HCT116 (cell line): ENCODE results near the gene NUP210. TPM values are rescaled to one million over a fixed set of nuclear protein-coding genes. Genes with fewer than 3 reads are reported as not detected.

Source experiments
- ATAC-seq: fragments of 200-7000 bp; cut with Tn5 transposase; 2 replicates; pipeline ENCODE4 v1.9.1; 2020; ENCODE audit warnings: mild to moderate bottlenecking, moderate library complexity
- BruUV-seq: library from RNA; stranded (reverse); fragments of 400-500 nt; replicated peaks from 2 replicates; lab custom pipeline; 2021; lab: Mats Ljungman, UMichigan
- CTCF ChIA-PET: fragments of 300-600 bp; sonication (Branson Sonifier 250); formaldehyde crosslinking; loops from one replicate; lab custom pipeline; 2021; ENCODE audit warnings: antibody characterized with exemption; lab: Charles Lee
- POLR2A ChIA-PET: fragments of 300-600, 350-600 bp; sonication (Branson Sonifier 250); formaldehyde crosslinking; loops from one replicate; lab custom pipeline; 2021; ENCODE audit warnings: antibody characterized with exemption; lab: Charles Lee
- RAD21 ChIA-PET, 2 experiments: fragments of 300-600 bp; sonication (Branson Sonifier 250); formaldehyde crosslinking; loops; one replicate each; lab custom pipeline; 2023; ENCODE audit warnings: low total read pairs in 2 of 2; ENCODE audit not compliant: uncharacterized antibody in 2 of 2, unreplicated experiment in 2 of 2, low non-redundant PET in 1 of 2; lab: Charles Lee
- DNase-seq: peaks from one replicate; pipeline ENCODE4 v3.0.0-alpha.2; 2010; ENCODE audit warnings: low read depth, low spot score
- H2AFZ ChIP-seq: fragments of 200-600 bp; shearing (Covaris generic), sonication (generic); 2 replicates; pipeline ENCODE4 v1.6.1; 2017; ENCODE audit warnings: low read depth, mixed run types, mixed read lengths, antibody characterized with exemption, low read length; ENCODE audit not compliant: poor library complexity, severe bottlenecking
- H3K27ac ChIP-seq: 2 replicates; pipeline ENCODE4 v1.5.1; 2012; ENCODE audit warnings: low read depth, low read length
- H3K27me3 ChIP-seq: fragments of 200-600 bp; sonication (generic); 2 replicates; pipeline ENCODE4 v1.6.1; 2016; ENCODE audit warnings: mixed run types, low read length, mixed read lengths; ENCODE audit not compliant: insufficient read depth
- H3K36me3 ChIP-seq, 2 experiments: fragments of 200-500 bp in 1 of 2; fragments of 200-600 bp in 1 of 2; sonication (Bioruptor generic) in 1 of 2; sonication (generic) in 1 of 2; 2 replicates each; pipeline versions ENCODE4 v1.5.1 to v1.6.1; 2014 to 2016; ENCODE audit warnings: low read length in 2 of 2, inconsistent platforms in 1 of 2, mixed read lengths in 1 of 2, mixed run types in 1 of 2; ENCODE audit not compliant: insufficient read depth in 2 of 2, control insufficient read depth in 1 of 2
- H3K4me1 ChIP-seq, 2 experiments: fragments of 200-600 bp in 1 of 2; sonication (generic) in 1 of 2; 2 replicates each; pipeline versions ENCODE4 v1.5.1 to v1.6.1; 2012 to 2017; ENCODE audit warnings: low read length in 2 of 2, inconsistent platforms in 1 of 2, mild to moderate bottlenecking in 1 of 2, mixed read lengths in 1 of 2, mixed run types in 1 of 2, moderate library complexity in 1 of 2; ENCODE audit not compliant: insufficient read depth in 2 of 2, control insufficient read depth in 1 of 2
- H3K4me2 ChIP-seq: fragments of 200-600 bp; sonication (generic); 2 replicates; pipeline ENCODE4 v1.6.1; 2017; ENCODE audit warnings: mixed run types, low read length, mixed read lengths
- H3K4me3 ChIP-seq, 2 experiments: fragments of 200-600 bp in 1 of 2; sonication (generic) in 1 of 2; replicated peaks in 1 of 2; 2 replicates each; pipeline ENCODE4 v1.5.1; 2011 to 2016; ENCODE audit warnings: low read length in 2 of 2, control low read depth in 1 of 2, low read depth in 1 of 2, mild to moderate bottlenecking in 1 of 2, mixed read lengths in 1 of 2, mixed run types in 1 of 2
- H3K79me2 ChIP-seq: fragments of 200-600 bp; sonication (generic); 2 replicates; pipeline ENCODE4 v1.6.1; 2017; ENCODE audit warnings: mild to moderate bottlenecking, mixed run types, low read length, moderate library complexity, mixed read lengths; ENCODE audit not compliant: insufficient read depth
- H3K9ac ChIP-seq: fragments of 200-600 bp; sonication (generic); 2 replicates; pipeline ENCODE4 v1.6.1; 2016; ENCODE audit warnings: low read length, mixed read lengths
- H3K9me2 ChIP-seq: fragments of 200-600 bp; sonication (generic), shearing (Covaris generic); 2 replicates; pipeline ENCODE4 v1.6.1; 2017; ENCODE audit warnings: mixed run types, mild to moderate bottlenecking, moderate library complexity; ENCODE audit not compliant: insufficient read depth
- H3K9me3 ChIP-seq, 2 experiments: fragments of 200-500 bp in 1 of 2; fragments of 200-600 bp in 1 of 2; sonication (Bioruptor generic) in 1 of 2; sonication (generic) in 1 of 2; 2 replicates each; pipeline ENCODE4 v1.6.1; 2014 to 2017; ENCODE audit warnings: low read length in 2 of 2, mixed read lengths in 2 of 2, inconsistent platforms in 1 of 2, low read depth in 1 of 2, mild to moderate bottlenecking in 1 of 2, mixed run types in 1 of 2, moderate library complexity in 1 of 2; ENCODE audit not compliant: control insufficient read depth in 1 of 2, insufficient read depth in 1 of 2
- H4K20me1 ChIP-seq: fragments of 200-600 bp; sonication (generic), shearing (Covaris generic); 2 replicates; pipeline ENCODE4 v1.6.1; 2017; ENCODE audit warnings: mixed run types, mild to moderate bottlenecking, moderate library complexity; ENCODE audit not compliant: insufficient read depth
- CBX3 ChIP-seq: IDR thresholded peaks from 2 replicates; pipeline ENCODE4 v1.6.1; 2012; ENCODE audit warnings: low read depth
- CEBPB ChIP-seq: IDR thresholded peaks from 2 replicates; pipeline ENCODE4 v1.6.1; 2012; ENCODE audit warnings: low read depth
- EGR1 ChIP-seq: IDR thresholded peaks from 2 replicates; pipeline ENCODE4 v1.6.1; 2012; ENCODE audit warnings: low read depth
- ELF1 ChIP-seq: IDR thresholded peaks from 2 replicates; pipeline ENCODE4 v1.6.1; 2012; ENCODE audit warnings: low read depth, borderline replicate concordance
- EZH2phosphoT487 ChIP-seq: fragments of 200-600 bp; IDR thresholded peaks from 2 replicates; pipeline ENCODE4 v1.6.1; 2018; ENCODE audit warnings: antibody characterized with exemption, borderline replicate concordance
- JUND ChIP-seq: IDR thresholded peaks from 2 replicates; pipeline ENCODE4 v1.6.1; 2012
- RAD21 ChIP-seq: IDR thresholded peaks from 2 replicates; pipeline ENCODE4 v1.6.1; 2012; ENCODE audit warnings: low read depth, mild to moderate bottlenecking
- SIN3A ChIP-seq: IDR thresholded peaks from 2 replicates; pipeline ENCODE4 v1.6.1; 2012; ENCODE audit warnings: low read depth
- SP1 ChIP-seq: IDR thresholded peaks from 2 replicates; pipeline ENCODE4 v1.6.1; 2012; ENCODE audit warnings: low read depth
- YY1 ChIP-seq: IDR thresholded peaks from 2 replicates; pipeline ENCODE4 v1.6.1; 2011; ENCODE audit warnings: low read length, low read depth, moderate library complexity, mild to moderate bottlenecking; ENCODE audit not compliant: insufficient replicate concordance; ENCODE audit errors: extremely low read depth
- ZFX ChIP-seq: fragments of 450-650 bp; IDR thresholded peaks from 2 replicates; pipeline ENCODE4 v1.6.1; 2017
- ZNF274 ChIP-seq: fragments of 200-500 bp; sonication (Bioruptor generic); IDR thresholded peaks from 2 replicates; pipeline ENCODE4 v1.6.1; 2014; ENCODE audit warnings: mild to moderate bottlenecking, low read depth, low read length, inconsistent platforms
- intact Hi-C: fragments of 100-400 bp; cut with micrococcal nuclease; formaldehyde crosslinking; loops from 2 replicates; pipeline ENCODE4 v1.10.0; 2022
- total RNA-seq: library from RNA; stranded (reverse); gene quantifications from one replicate; pipeline ENCODE4 v1.2.1, GENCODE V29; 2021; ENCODE audit not compliant: unreplicated experiment
- TF ChIP-seq, protein P1 (sequence below): IDR thresholded peaks from 2 replicates; pipeline ENCODE4 v1.6.1; 2012
- TF ChIP-seq, protein P2 (sequence below): IDR thresholded peaks from 2 replicates; pipeline ENCODE4 v1.6.1; 2012
- TF ChIP-seq, protein P3 (sequence below): IDR thresholded peaks from 2 replicates; pipeline ENCODE4 v1.6.1; 2011; ENCODE audit warnings: mild to moderate bottlenecking, low read length, moderate library complexity; ENCODE audit not compliant: insufficient replicate concordance; ENCODE audit errors: extremely low read depth
- TF ChIP-seq, protein P4 (sequence below): IDR thresholded peaks from 2 replicates; pipeline ENCODE4 v1.6.1; 2012; ENCODE audit warnings: low read depth

The NUP210 gene
- total RNA-seq, 1 experiment from 2014 or later, result 74.9 TPM

DNA sequence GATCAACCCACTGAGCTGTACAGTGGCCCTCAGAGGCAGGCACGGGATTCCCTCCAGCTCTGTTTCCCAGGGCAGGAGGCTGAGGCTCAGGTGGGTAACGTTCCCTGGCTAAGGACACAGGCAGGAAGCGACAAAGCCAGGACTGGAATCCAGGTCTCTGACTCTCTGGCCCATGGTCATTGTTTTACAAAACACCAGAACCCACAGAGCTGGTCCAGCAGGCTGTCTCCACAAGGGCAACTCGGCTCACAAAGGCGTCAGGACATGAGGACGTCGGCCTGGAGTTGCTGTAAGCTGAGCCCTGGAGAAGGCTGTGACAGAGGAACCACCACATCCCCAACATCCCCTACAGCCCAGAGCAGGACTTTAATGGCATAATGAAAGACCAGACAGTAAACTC, 30.7 kb downstream of the NUP210 start:
- no peaks in the 10 kb centered on the region for H3K4me1 ChIP-seq
- RAD21 ChIA-PET, result no interaction called here
- H4K20me1 ChIP-seq, result no peaks in the 10 kb centered on the region
- no TSS peak for BruUV-seq
- H3K79me2 ChIP-seq, result no peaks in the 10 kb centered on the region
- no peaks in the 10 kb centered on the region for H3K27me3 ChIP-seq
- H3K4me3 ChIP-seq, result no peak overlapping the region
- ATAC-seq (no peak), DNase-seq (no peak)
- no peak overlapping the region for H3K9ac ChIP-seq
- CTCF ChIA-PET, result no interaction called here
- TF ChIP-seq EZH2phosphoT487 (no peak), ZFX (no peak), CBX3 (no peak), SP1 (no peak), SIN3A (no peak), RAD21 (no peak), ZNF274 (no peak)
- TF ChIP-seq, protein P1, sequence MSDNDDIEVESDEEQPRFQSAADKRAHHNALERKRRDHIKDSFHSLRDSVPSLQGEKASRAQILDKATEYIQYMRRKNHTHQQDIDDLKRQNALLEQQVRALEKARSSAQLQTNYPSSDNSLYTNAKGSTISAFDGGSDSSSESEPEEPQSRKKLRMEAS, result no peak
- TF ChIP-seq, protein P2, sequence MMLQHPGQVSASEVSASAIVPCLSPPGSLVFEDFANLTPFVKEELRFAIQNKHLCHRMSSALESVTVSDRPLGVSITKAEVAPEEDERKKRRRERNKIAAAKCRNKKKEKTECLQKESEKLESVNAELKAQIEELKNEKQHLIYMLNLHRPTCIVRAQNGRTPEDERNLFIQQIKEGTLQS, result no peak
- H3K9me2 ChIP-seq, result no peaks in the 10 kb centered on the region
- no peak overlapping the region for H3K27ac ChIP-seq
- no peak overlapping the region for H3K4me2 ChIP-seq
- intact Hi-C loops, result no loop called here
- H3K9me3 ChIP-seq, result no peaks in the 10 kb centered on the region
- H3K36me3 ChIP-seq, result peaks cover 28 to 31% of the 10 kb centered on the region in 2 experiments; a peak in 3 of 4 replicates
- POLR2A ChIA-PET, result no interaction called here
- H2AFZ ChIP-seq, result no peak overlapping the region

DNA sequence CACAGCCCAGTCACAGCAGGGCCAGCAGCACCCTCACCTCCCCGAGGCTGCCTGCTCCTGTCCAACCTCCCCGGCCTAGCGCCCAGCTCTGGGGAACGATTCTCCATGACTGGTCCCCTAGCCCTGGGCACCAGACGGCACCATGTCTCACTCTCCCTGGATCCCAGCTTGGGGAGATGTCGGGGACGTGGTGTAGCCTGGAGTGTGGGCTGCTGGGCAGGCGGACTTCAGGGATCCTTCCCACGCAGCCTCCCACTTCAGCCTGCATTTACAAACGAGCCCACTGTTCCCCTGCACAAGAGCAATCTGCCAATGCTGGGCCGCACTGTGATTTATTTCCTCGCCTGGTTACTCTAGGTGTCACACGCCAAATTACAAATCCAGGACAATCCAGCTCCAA, 31.3 kb downstream of the NUP210 start:
- no peak for ATAC-seq
- no peak overlapping the region for H3K4me3 ChIP-seq
- no peaks in the 10 kb centered on the region for H3K27me3 ChIP-seq
- no peaks in the 10 kb centered on the region for H3K4me1 ChIP-seq
- H2AFZ ChIP-seq, result no peak overlapping the region
- intact Hi-C loops, result no loop called here
- H4K20me1 ChIP-seq, result no peaks in the 10 kb centered on the region
- no peaks in the 10 kb centered on the region for H3K9me3 ChIP-seq
- H3K4me2 ChIP-seq, result no peak overlapping the region
- H3K36me3 ChIP-seq, result peaks cover 30 to 31% of the 10 kb centered on the region in 2 experiments; a peak in 3 of 4 replicates
- RAD21 ChIA-PET, result no interaction called here
- no peak overlapping the region for H3K9ac ChIP-seq
- POLR2A ChIA-PET, result no interaction called here
- no peak for DNase-seq
- no peak overlapping the region for H3K27ac ChIP-seq
- H3K9me2 ChIP-seq, result no peaks in the 10 kb centered on the region
- no peaks in the 10 kb centered on the region for H3K79me2 ChIP-seq
- CTCF ChIA-PET, result no interaction called here
- BruUV-seq, result no TSS peak
- TF ChIP-seq CBX3, result no peak
- TF ChIP-seq CEBPB, result no peak
- TF ChIP-seq ELF1, result no peak
- TF ChIP-seq, protein P3, sequence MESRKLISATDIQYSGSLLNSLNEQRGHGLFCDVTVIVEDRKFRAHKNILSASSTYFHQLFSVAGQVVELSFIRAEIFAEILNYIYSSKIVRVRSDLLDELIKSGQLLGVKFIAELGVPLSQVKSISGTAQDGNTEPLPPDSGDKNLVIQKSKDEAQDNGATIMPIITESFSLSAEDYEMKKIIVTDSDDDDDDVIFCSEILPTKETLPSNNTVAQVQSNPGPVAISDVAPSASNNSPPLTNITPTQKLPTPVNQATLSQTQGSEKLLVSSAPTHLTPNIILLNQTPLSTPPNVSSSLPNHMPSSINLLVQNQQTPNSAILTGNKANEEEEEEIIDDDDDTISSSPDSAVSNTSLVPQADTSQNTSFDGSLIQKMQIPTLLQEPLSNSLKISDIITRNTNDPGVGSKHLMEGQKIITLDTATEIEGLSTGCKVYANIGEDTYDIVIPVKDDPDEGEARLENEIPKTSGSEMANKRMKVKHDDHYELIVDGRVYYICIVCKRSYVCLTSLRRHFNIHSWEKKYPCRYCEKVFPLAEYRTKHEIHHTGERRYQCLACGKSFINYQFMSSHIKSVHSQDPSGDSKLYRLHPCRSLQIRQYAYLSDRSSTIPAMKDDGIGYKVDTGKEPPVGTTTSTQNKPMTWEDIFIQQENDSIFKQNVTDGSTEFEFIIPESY, result no peak
- no peak for TF ChIP-seq YY1
- TF ChIP-seq, protein P4, sequence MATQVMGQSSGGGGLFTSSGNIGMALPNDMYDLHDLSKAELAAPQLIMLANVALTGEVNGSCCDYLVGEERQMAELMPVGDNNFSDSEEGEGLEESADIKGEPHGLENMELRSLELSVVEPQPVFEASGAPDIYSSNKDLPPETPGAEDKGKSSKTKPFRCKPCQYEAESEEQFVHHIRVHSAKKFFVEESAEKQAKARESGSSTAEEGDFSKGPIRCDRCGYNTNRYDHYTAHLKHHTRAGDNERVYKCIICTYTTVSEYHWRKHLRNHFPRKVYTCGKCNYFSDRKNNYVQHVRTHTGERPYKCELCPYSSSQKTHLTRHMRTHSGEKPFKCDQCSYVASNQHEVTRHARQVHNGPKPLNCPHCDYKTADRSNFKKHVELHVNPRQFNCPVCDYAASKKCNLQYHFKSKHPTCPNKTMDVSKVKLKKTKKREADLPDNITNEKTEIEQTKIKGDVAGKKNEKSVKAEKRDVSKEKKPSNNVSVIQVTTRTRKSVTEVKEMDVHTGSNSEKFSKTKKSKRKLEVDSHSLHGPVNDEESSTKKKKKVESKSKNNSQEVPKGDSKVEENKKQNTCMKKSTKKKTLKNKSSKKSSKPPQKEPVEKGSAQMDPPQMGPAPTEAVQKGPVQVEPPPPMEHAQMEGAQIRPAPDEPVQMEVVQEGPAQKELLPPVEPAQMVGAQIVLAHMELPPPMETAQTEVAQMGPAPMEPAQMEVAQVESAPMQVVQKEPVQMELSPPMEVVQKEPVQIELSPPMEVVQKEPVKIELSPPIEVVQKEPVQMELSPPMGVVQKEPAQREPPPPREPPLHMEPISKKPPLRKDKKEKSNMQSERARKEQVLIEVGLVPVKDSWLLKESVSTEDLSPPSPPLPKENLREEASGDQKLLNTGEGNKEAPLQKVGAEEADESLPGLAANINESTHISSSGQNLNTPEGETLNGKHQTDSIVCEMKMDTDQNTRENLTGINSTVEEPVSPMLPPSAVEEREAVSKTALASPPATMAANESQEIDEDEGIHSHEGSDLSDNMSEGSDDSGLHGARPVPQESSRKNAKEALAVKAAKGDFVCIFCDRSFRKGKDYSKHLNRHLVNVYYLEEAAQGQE, result no peak
- TF ChIP-seq EGR1, result no peak
- no peak for TF ChIP-seq SP1
- TF ChIP-seq JUND, result no peak
- no peak for TF ChIP-seq RAD21
- no peak for TF ChIP-seq ZFX
